Activated B cell treated with CpG ODN at 0.5 μM for 24 hours (primary cell): Measurements from ENCODE around the gene NKX1-1. TPM values are rescaled to one million over a fixed set of nuclear protein-coding genes. Genes with fewer than 3 reads are reported as not detected.

ENCODE experiments used
- ATAC-seq: fragments of 200-7000 bp; cut with Tn5 transposase; one replicate; pipeline ENCODE4 v1.10.0; 2021; ENCODE audit warnings: low read depth, mild to moderate bottlenecking, moderate library complexity
- CTCF ChIA-PET: fragments of 350-600 bp; sonication (Branson Sonifier 250); formaldehyde crosslinking; loops from one replicate; lab custom pipeline; 2021; ENCODE audit warnings: antibody characterized with exemption; lab: Charles Lee
- POLR2A ChIA-PET: fragments of 350-600 bp; sonication (Branson Sonifier 250); formaldehyde crosslinking; loops from one replicate; lab custom pipeline; 2021; ENCODE audit warnings: antibody characterized with exemption; lab: Charles Lee
- DNase-seq: peaks from one replicate; pipeline ENCODE4 v3.0.0; 2022
- H3K27ac Mint-ChIP-seq: one replicate; pipeline ENCODE4 v1.8.0; 2020; ENCODE audit warnings: mixed read lengths
- H3K27me3 Mint-ChIP-seq: one replicate; pipeline ENCODE4 v1.8.0; 2021; ENCODE audit warnings: mixed read lengths
- H3K36me3 Mint-ChIP-seq: one replicate; pipeline ENCODE4 v1.8.0; 2021; ENCODE audit warnings: low read depth, mixed read lengths
- H3K4me1 Mint-ChIP-seq: one replicate; pipeline ENCODE4 v1.8.0; 2021; ENCODE audit warnings: mixed read lengths
- H3K4me3 Mint-ChIP-seq: one replicate; pipeline ENCODE4 v1.8.0; 2020; ENCODE audit warnings: mild to moderate bottlenecking, mixed read lengths
- H3K9me3 Mint-ChIP-seq: one replicate; pipeline ENCODE4 v1.8.0; 2020; ENCODE audit warnings: mixed read lengths
- intact Hi-C: fragments of 100-400 bp; cut with micrococcal nuclease; formaldehyde crosslinking; loops from one replicate; pipeline ENCODE4 v1.15.1; 2024
- total RNA-seq: library from RNA; stranded (reverse); gene quantifications from 2 replicates; pipeline ENCODE4 v1.2.3, GENCODE V29; 2022
- TF ChIP-seq, protein P1 (sequence below): fragments of 200-600 bp; IDR thresholded peaks from one replicate; pipeline ENCODE4 v1.8.0; 2022; ENCODE audit warnings: antibody characterized with exemption, mild to moderate bottlenecking

The NKX1-1 gene
- total RNA-seq, 1 donor from 2014 or later, result not detected

DNA sequence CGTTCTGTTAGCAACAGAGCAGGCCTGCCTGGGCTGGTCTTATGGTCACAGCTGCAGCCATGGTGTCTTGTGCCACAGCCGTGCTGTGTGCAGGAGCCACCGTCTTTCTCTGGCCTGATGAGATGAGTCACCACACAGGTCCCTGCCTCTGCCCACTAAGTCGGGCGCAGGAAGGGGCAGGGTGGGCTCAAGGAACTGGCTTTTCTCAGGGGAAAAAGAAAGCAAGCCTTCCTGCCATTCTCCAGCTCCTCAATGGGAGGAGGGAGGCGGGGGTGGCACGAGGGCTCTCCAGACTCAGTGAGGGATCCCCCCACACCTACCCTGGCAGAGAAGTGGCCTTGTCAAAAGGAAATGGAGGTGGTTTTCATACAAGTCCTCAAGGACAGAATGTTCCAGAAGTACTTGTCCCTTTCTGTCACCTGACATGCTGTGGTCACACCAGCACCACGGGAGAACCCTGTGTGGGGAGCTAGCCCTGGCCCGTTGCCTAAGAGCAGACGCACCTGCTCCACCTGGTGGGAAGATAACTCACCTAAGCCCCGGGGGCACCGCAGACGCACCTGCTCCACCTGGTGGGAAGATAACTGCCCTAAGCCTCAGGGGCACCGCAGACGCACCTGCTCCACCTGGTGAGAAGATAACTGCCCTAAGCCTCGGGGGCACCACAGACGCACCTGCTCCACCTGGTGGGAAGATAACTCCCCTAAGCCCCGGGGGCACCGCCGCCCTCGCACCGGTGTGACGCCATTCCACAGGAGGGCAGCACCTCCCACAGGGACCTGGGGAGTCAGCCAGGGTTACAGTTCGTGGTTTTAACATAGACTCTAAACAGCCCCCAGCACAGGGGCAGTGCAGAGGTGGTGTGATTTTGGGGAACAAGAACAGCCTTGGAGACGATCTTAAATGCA, 40.7 kb downstream of the NKX1-1 start:
- ChIA-PET CTCF (interaction anchor here (1.0 kb wide), 1 partner anchor 13 kb away, joined by 3 read pairs; no protein-coding TSS in a partner anchor), POLR2A (interaction anchor here (0.6 kb wide), 1 partner anchor 359 kb away, joined by 7 read pairs; no protein-coding TSS in a partner anchor)
- no peaks in the 10 kb centered on the region for H3K9me3 Mint-ChIP-seq
- ATAC-seq, result no peak
- H3K27ac Mint-ChIP-seq, result no peak overlapping the region
- TF ChIP-seq, protein P1, sequence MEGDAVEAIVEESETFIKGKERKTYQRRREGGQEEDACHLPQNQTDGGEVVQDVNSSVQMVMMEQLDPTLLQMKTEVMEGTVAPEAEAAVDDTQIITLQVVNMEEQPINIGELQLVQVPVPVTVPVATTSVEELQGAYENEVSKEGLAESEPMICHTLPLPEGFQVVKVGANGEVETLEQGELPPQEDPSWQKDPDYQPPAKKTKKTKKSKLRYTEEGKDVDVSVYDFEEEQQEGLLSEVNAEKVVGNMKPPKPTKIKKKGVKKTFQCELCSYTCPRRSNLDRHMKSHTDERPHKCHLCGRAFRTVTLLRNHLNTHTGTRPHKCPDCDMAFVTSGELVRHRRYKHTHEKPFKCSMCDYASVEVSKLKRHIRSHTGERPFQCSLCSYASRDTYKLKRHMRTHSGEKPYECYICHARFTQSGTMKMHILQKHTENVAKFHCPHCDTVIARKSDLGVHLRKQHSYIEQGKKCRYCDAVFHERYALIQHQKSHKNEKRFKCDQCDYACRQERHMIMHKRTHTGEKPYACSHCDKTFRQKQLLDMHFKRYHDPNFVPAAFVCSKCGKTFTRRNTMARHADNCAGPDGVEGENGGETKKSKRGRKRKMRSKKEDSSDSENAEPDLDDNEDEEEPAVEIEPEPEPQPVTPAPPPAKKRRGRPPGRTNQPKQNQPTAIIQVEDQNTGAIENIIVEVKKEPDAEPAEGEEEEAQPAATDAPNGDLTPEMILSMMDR, result no peak
- intact Hi-C loops, result no loop called here
- peaks cover 13% of the 10 kb centered on the region for H3K36me3 Mint-ChIP-seq
- no peaks in the 10 kb centered on the region for H3K4me1 Mint-ChIP-seq
- DNase-seq, result no peak
- H3K27me3 Mint-ChIP-seq, result no peaks in the 10 kb centered on the region
- no peak overlapping the region for H3K4me3 Mint-ChIP-seq

- H3K27me3 Mint-ChIP-seq, result no peaks in the 10 kb centered on the region
- no peaks in the 10 kb centered on the region for H3K4me1 Mint-ChIP-seq
- intact Hi-C loops, result no loop called here
- H3K36me3 Mint-ChIP-seq, result peaks cover 13% of the 10 kb centered on the region
- H3K9me3 Mint-ChIP-seq, result no peaks in the 10 kb centered on the region
- H3K4me3 Mint-ChIP-seq, result no peak overlapping the region
- ChIA-PET POLR2A (interaction anchor here (0.6 kb wide), 1 partner anchor 360 kb away, joined by 7 read pairs; no protein-coding TSS in a partner anchor), CTCF (no interaction called here)
- TF ChIP-seq, protein P1, result no peak
- DNase-seq, result no peak
- ATAC-seq, result no peak
- H3K27ac Mint-ChIP-seq, result no peak overlapping the region
Observed at GRCh38 chr4:1364748-1365147, 41.5 kb downstream of the NKX1-1 start.

GRCh38 chr4:1364217-1364616, 42.0 kb downstream of the NKX1-1 start:
- CTCF ChIA-PET, result no interaction called here
- intact Hi-C loops, result no loop called here
- POLR2A ChIA-PET, result no interaction called here
- ATAC-seq (no peak), DNase-seq (no peak)
- Mint-ChIP-seq H3K9me3 (no peaks in the 10 kb centered on the region), H3K27me3 (no peaks in the 10 kb centered on the region), H3K4me3 (no peak overlapping the region), H3K27ac (no peak overlapping the region), H3K36me3 (peaks cover 14% of the 10 kb centered on the region), H3K4me1 (no peaks in the 10 kb centered on the region)
- TF ChIP-seq, protein P1, result no peak

- Mint-ChIP-seq H3K4me1 (no peaks in the 10 kb centered on the region), H3K27me3 (no peaks in the 10 kb centered on the region), H3K4me3 (no peak overlapping the region), H3K9me3 (no peaks in the 10 kb centered on the region), H3K36me3 (peaks cover 19% of the 10 kb centered on the region), H3K27ac (no peak overlapping the region)
- TF ChIP-seq, protein P1, result no peak
- ChIA-PET POLR2A (no interaction called here), CTCF (no interaction called here)
- DNase-seq (no peak), ATAC-seq (no peak)
- intact Hi-C loops, result no loop called here
Observed at GRCh38 chr4:1363513-1363912, 42.7 kb downstream of the NKX1-1 start.

DNA sequence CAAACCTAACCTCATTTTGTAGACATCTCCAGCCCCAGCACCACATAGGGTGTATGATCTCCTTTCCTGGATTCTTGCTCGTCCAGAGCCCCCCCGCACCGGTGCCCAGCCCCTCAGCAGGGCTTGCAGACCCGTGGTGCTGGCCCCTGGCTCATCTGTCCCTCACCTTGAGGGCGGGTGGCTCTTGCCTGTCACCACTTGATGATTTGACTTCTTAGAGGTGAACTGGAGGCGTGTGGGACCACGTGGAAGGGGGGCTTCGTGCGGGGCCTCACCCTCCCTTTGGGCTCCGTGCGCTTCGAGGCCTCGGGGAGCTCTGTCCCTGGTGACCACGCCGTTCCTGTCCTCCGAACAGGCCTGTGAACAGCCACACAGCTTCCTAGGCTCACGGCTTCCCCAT, 43.7 kb downstream of the NKX1-1 start:
- H3K9me3 Mint-ChIP-seq, result no peaks in the 10 kb centered on the region
- intact Hi-C loops, result no loop called here
- TF ChIP-seq, protein P1, result no peak
- H3K27me3 Mint-ChIP-seq, result no peaks in the 10 kb centered on the region
- no peak overlapping the region for H3K4me3 Mint-ChIP-seq
- no peak for ATAC-seq
- no peak overlapping the region for H3K27ac Mint-ChIP-seq
- H3K4me1 Mint-ChIP-seq, result no peaks in the 10 kb centered on the region
- peaks cover 15% of the 10 kb centered on the region for H3K36me3 Mint-ChIP-seq
- POLR2A ChIA-PET, result no interaction called here
- no peak for DNase-seq
- CTCF ChIA-PET, result no interaction called here
